ENCODE results near the gene PWWP2B.
A peak's percentile ranks its signal among the peaks of the same experiment; 100 is the strongest.

DNA sequence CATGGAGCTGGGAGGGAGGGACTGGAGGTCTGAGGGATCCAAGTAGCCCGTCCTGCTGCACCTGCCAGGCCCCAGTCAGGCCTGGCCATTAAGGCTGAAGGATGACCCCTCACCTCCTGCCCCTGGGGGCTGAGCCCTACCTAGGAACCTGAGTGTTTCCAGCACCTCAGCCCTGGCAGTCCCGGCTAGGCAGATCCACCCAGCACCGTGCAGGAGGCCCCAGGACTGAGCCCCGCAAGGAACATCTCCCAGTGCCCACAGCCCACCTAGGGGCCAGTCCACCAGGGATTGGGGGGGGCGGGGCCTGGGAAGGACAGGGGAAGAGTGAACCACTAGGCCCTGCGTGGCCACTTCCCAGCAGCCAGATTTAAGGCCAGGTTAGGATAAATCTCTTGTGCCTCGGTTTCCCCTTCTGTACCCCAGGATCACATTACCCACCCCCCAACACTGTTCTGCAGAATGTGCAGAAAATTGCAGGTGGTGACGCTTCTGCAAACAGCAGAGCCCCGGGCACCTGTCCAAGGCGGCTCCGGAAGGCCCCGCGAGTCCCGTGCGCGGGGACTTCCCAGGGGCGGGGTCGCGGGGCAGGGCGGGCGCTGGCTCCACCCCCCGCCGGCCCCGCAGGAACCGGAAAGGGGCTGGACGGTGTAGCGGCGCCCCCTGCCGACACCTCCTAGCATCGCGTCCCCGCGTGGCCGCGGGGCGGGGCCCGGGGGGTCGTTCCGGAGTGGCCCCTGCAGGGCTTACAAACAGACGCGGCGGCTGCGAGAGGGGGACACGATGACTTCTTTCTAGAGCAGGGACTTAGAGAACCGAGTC is 55.9 kb downstream of the PWWP2B start:
- TF ChIP-seq, protein P1, sequence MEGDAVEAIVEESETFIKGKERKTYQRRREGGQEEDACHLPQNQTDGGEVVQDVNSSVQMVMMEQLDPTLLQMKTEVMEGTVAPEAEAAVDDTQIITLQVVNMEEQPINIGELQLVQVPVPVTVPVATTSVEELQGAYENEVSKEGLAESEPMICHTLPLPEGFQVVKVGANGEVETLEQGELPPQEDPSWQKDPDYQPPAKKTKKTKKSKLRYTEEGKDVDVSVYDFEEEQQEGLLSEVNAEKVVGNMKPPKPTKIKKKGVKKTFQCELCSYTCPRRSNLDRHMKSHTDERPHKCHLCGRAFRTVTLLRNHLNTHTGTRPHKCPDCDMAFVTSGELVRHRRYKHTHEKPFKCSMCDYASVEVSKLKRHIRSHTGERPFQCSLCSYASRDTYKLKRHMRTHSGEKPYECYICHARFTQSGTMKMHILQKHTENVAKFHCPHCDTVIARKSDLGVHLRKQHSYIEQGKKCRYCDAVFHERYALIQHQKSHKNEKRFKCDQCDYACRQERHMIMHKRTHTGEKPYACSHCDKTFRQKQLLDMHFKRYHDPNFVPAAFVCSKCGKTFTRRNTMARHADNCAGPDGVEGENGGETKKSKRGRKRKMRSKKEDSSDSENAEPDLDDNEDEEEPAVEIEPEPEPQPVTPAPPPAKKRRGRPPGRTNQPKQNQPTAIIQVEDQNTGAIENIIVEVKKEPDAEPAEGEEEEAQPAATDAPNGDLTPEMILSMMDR (conservative IDR thresholded peaks at IDR 0.05; ENCODE audit: low read depth, low read length) = peak; percentile 95
- no peak for TF ChIP-seq POLR2A (IDR thresholded peaks at IDR 0.05; ENCODE audit: low read depth, low read length)
- TF ChIP-seq CEBPB (IDR thresholded peaks at IDR 0.05; ENCODE audit: low read depth, low read length) = no peak
- TF ChIP-seq, protein P2, sequence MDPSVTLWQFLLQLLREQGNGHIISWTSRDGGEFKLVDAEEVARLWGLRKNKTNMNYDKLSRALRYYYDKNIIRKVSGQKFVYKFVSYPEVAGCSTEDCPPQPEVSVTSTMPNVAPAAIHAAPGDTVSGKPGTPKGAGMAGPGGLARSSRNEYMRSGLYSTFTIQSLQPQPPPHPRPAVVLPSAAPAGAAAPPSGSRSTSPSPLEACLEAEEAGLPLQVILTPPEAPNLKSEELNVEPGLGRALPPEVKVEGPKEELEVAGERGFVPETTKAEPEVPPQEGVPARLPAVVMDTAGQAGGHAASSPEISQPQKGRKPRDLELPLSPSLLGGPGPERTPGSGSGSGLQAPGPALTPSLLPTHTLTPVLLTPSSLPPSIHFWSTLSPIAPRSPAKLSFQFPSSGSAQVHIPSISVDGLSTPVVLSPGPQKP (IDR thresholded peaks at IDR 0.05; ENCODE audit: borderline replicate concordance, low read depth, low read length) = no peak
- TF ChIP-seq RCOR1 (IDR thresholded peaks at IDR 0.05; ENCODE audit: insufficient replicate concordance, low read length) = peak; percentile 26

Measured in IMR-90 (cell line).